ENCODE results near the gene PPFIA2. TPM values are rescaled to one million over a fixed set of nuclear protein-coding genes. Genes with fewer than 3 reads are reported as not detected.

Gene PPFIA2
- total RNA-seq, 1 donor from 2014 or later: not detected

GRCh38 chr12:81257947-81258551 is 501.1 kb downstream of the PPFIA2 start:
- peak; percentile 10 for DNase-seq (ENCODE audit: low read depth)
- no peak overlapping the region for H3K4me3 ChIP-seq (ENCODE audit: low read depth, low read length)
- TF ChIP-seq CTCF (IDR thresholded peaks at IDR 0.05; ENCODE audit: insufficient read depth, low read length, poor library complexity, severe bottlenecking): peak; percentile 43
- no peaks in the 10 kb centered on the region for H3K36me3 ChIP-seq (ENCODE audit: control insufficient read depth, insufficient read depth, low read length)
- no peaks in the 10 kb centered on the region for H3K27me3 ChIP-seq (ENCODE audit: control insufficient read depth, insufficient read depth, low read length)

GRCh38 chr12:81255947-81256346 is 503.2 kb downstream of the PPFIA2 start:
- no peak for TF ChIP-seq CTCF (IDR thresholded peaks at IDR 0.05; ENCODE audit: insufficient read depth, low read length, poor library complexity, severe bottlenecking)

GRCh38 chr12:81255456-81255855 is 503.7 kb downstream of the PPFIA2 start:
- DNase-seq (ENCODE audit: low read depth): no peak
- Histone ChIP-seq H3K27me3 (ENCODE audit: control insufficient read depth, insufficient read depth, low read length) (no peaks in the 10 kb centered on the region), H3K4me3 (ENCODE audit: low read depth, low read length) (no peak overlapping the region), H3K36me3 (ENCODE audit: control insufficient read depth, insufficient read depth, low read length) (no peaks in the 10 kb centered on the region)
- no peak for TF ChIP-seq CTCF (IDR thresholded peaks at IDR 0.05; ENCODE audit: insufficient read depth, low read length, poor library complexity, severe bottlenecking)

More at GRCh38 chr12:81255947-81256346, 503.2 kb downstream of the PPFIA2 start:
- DNase-seq (ENCODE audit: low read depth): no peak
- H3K27me3 ChIP-seq (ENCODE audit: control insufficient read depth, insufficient read depth, low read length): no peaks in the 10 kb centered on the region
- no peaks in the 10 kb centered on the region for H3K36me3 ChIP-seq (ENCODE audit: control insufficient read depth, insufficient read depth, low read length)
- no peak overlapping the region for H3K4me3 ChIP-seq (ENCODE audit: low read depth, low read length)

- Histone ChIP-seq H3K36me3 (ENCODE audit: control insufficient read depth, insufficient read depth, low read length) (no peaks in the 10 kb centered on the region), H3K27me3 (ENCODE audit: control insufficient read depth, insufficient read depth, low read length) (no peaks in the 10 kb centered on the region), H3K4me3 (ENCODE audit: low read depth, low read length) (no peak overlapping the region)
- TF ChIP-seq CTCF (IDR thresholded peaks at IDR 0.05; ENCODE audit: insufficient read depth, low read length, poor library complexity, severe bottlenecking): no peak
- DNase-seq (ENCODE audit: low read depth): no peak
Measured at GRCh38 chr12:81253360-81253759, 505.8 kb downstream of the PPFIA2 start.

- no peak for DNase-seq (ENCODE audit: low read depth)
- H3K27me3 ChIP-seq (ENCODE audit: control insufficient read depth, insufficient read depth, low read length): no peaks in the 10 kb centered on the region
- H3K36me3 ChIP-seq (ENCODE audit: control insufficient read depth, insufficient read depth, low read length): no peaks in the 10 kb centered on the region
- TF ChIP-seq CTCF (IDR thresholded peaks at IDR 0.05; ENCODE audit: insufficient read depth, low read length, poor library complexity, severe bottlenecking): no peak
- H3K4me3 ChIP-seq (ENCODE audit: low read depth, low read length): no peak overlapping the region
Measured at GRCh38 chr12:81252228-81252627, 506.9 kb downstream of the PPFIA2 start.

GRCh38 chr12:81249976-81250375 is 509.2 kb downstream of the PPFIA2 start:
- no peaks in the 10 kb centered on the region for H3K27me3 ChIP-seq (ENCODE audit: control insufficient read depth, insufficient read depth, low read length)
- no peak for DNase-seq (ENCODE audit: low read depth)
- no peak overlapping the region for H3K4me3 ChIP-seq (ENCODE audit: low read depth, low read length)
- TF ChIP-seq CTCF (IDR thresholded peaks at IDR 0.05; ENCODE audit: insufficient read depth, low read length, poor library complexity, severe bottlenecking): no peak
- no peaks in the 10 kb centered on the region for H3K36me3 ChIP-seq (ENCODE audit: control insufficient read depth, insufficient read depth, low read length)

All from kidney epithelial cell (primary cell).